GM12878 (cell line): ENCODE results near the gene UMPS. TPM values are rescaled to one million over a fixed set of nuclear protein-coding genes. Genes with fewer than 3 reads are reported as not detected.
A peak's percentile ranks its signal among the peaks of the same experiment; 100 is the strongest.

ENCODE experiments used
- ATAC-seq: fragments of 200-7000 bp; cut with Tn5 transposase; 3 replicates; pipeline ENCODE4 v1.9.1; 2020; ENCODE audit warnings: mild to moderate bottlenecking, moderate library complexity
- BruUV-seq: library from RNA; stranded (reverse); fragments of 400-500 nt; replicated peaks from 2 replicates; lab custom pipeline; 2021; lab: Mats Ljungman, UMichigan
- CTCF ChIA-PET: fragments of 300-600 bp; sonication (Branson Sonifier 250); formaldehyde crosslinking; extraction: SDS; loops from one replicate; lab custom pipeline; 2021; ENCODE audit warnings: inconsistent platforms; lab: Yijun Ruan, JAX
- POLR2A ChIA-PET: fragments of 350-600 bp; formaldehyde crosslinking; extraction: SDS; loops from one replicate; lab custom pipeline; 2021; ENCODE audit warnings: inconsistent platforms; lab: Charles Lee
- RAD21 ChIA-PET: fragments of 300-600 bp; sonication (Branson Sonifier 250); formaldehyde crosslinking; loops from one replicate; lab custom pipeline; 2023; ENCODE audit warnings: antibody characterized with exemption; ENCODE audit not compliant: unreplicated experiment; lab: Charles Lee
- SMC1A ChIA-PET: fragments of 300-600 bp; sonication (Branson Sonifier 250); formaldehyde crosslinking; loops from one replicate; lab custom pipeline; 2023; ENCODE audit not compliant: unreplicated experiment, uncharacterized antibody; lab: Charles Lee
- DNase-seq: peaks from one replicate; pipeline ENCODE4 v3.0.0-alpha.2; 2011; ENCODE audit warnings: low read depth, low spot score
- FAIRE-seq: peaks from 3 replicates; lab custom pipeline; 2011; peaks lifted over from hg19 to GRCh38; lab: Jason Lieb, UNC
- H2AFZ ChIP-seq: 2 replicates; pipeline ENCODE4 v1.6.0; 2011; ENCODE audit warnings: low read depth, low read length, control low read depth; ENCODE audit not compliant: control insufficient read depth
- H3K27ac ChIP-seq: 2 replicates; pipeline ENCODE4 v1.5.1; 2011; ENCODE audit warnings: control low read depth; ENCODE audit not compliant: control insufficient read depth, insufficient read depth
- H3K27me3 ChIP-seq, 2 experiments: replicated peaks in 1 of 2; 2 replicates each; pipeline versions ENCODE4 v1.6.0 to v1.6.1; 2011; ENCODE audit warnings: low read length in 1 of 2; ENCODE audit not compliant: control insufficient read depth in 2 of 2, insufficient read depth in 2 of 2
- H3K36me3 ChIP-seq, 2 experiments: 2 replicates each; pipeline ENCODE4 v1.5.1; 2011; ENCODE audit warnings: low read length in 1 of 2; ENCODE audit not compliant: control insufficient read depth in 2 of 2, insufficient read depth in 2 of 2
- H3K4me1 ChIP-seq: 2 replicates; pipeline ENCODE4 v1.6.1; 2011; ENCODE audit warnings: mild to moderate bottlenecking, low read length, moderate library complexity, mixed read lengths; ENCODE audit not compliant: control insufficient read depth, insufficient read depth
- H3K4me2 ChIP-seq: 2 replicates; pipeline ENCODE4 v1.6.0; 2011; ENCODE audit warnings: control low read depth; ENCODE audit not compliant: control insufficient read depth, insufficient read depth
- H3K4me3 ChIP-seq: fragments of 200-600 bp; sonication (generic); 2 replicates; pipeline ENCODE4 v1.5.1; 2016
- H3K79me2 ChIP-seq: 2 replicates; pipeline ENCODE4 v1.6.0; 2011; ENCODE audit warnings: low read length; ENCODE audit not compliant: control insufficient read depth, insufficient read depth
- H3K9ac ChIP-seq: 2 replicates; pipeline ENCODE4 v1.8.0; 2011; ENCODE audit warnings: low read length, control low read depth, mixed read lengths; ENCODE audit not compliant: control insufficient read depth, insufficient read depth
- H3K9me3 ChIP-seq: replicated peaks from 3 replicates; pipeline ENCODE4 v1.5.1; 2011; ENCODE audit warnings: mild to moderate bottlenecking, low read length; ENCODE audit not compliant: control insufficient read depth, insufficient read depth
- H4K20me1 ChIP-seq: 2 replicates; pipeline ENCODE4 v1.6.0; 2011; ENCODE audit not compliant: control insufficient read depth, insufficient read depth
- BHLHE40 ChIP-seq, 2 experiments: fragments of 450-650 bp in 1 of 2; IDR thresholded peaks; 2 replicates each; pipeline ENCODE4 v1.6.1; 2011 to 2017; ENCODE audit warnings: low read depth in 2 of 2, borderline replicate concordance in 1 of 2, improper control_type of control experiment in 1 of 2, low read length in 1 of 2, mild to moderate bottlenecking in 1 of 2
- CBX3 ChIP-seq: fragments of 200-600 bp; sonication (generic); IDR thresholded peaks from 2 replicates; pipeline ENCODE4 v1.6.1; 2016; ENCODE audit warnings: low read depth, borderline replicate concordance
- EZH2 ChIP-seq: IDR thresholded peaks from 2 replicates; pipeline ENCODE4 v1.6.1; 2012; ENCODE audit warnings: low read depth, mild to moderate bottlenecking, control low read depth, inconsistent platforms, low read length, borderline replicate concordance; ENCODE audit not compliant: control insufficient read depth
- HCFC1 ChIP-seq: fragments of 150-350 bp; IDR thresholded peaks from 2 replicates; pipeline ENCODE4 v1.6.1; 2014; ENCODE audit warnings: low read length
- IKZF1 ChIP-seq: fragments of 450-650 bp; conservative IDR thresholded peaks from 2 replicates; pipeline ENCODE4 v1.6.1; 2017; ENCODE audit warnings: antibody characterized with exemption, mild to moderate bottlenecking
- KAT2A ChIP-seq: conservative IDR thresholded peaks from 2 replicates; pipeline ENCODE4 v1.6.1; 2011; ENCODE audit warnings: low read depth, low read length; ENCODE audit not compliant: control insufficient read depth
- MLLT1 ChIP-seq: fragments of 450-650 bp; IDR thresholded peaks from 2 replicates; pipeline ENCODE4 v1.6.1; 2016; ENCODE audit warnings: mild to moderate bottlenecking
- RAD21 ChIP-seq: IDR thresholded peaks from 2 replicates; pipeline ENCODE4 v1.6.1; 2011; ENCODE audit warnings: mild to moderate bottlenecking, low read depth, low read length, moderate library complexity; ENCODE audit not compliant: insufficient read depth
- RAD51 ChIP-seq: fragments of 450-650 bp; IDR thresholded peaks from 2 replicates; pipeline ENCODE4 v1.6.1; 2016; ENCODE audit warnings: moderate library complexity, mild to moderate bottlenecking, inconsistent platforms
- SMC3 ChIP-seq: IDR thresholded peaks from 2 replicates; pipeline ENCODE4 v1.6.1; 2011; ENCODE audit warnings: low read length, improper control_type of control experiment, borderline replicate concordance
- USF2 ChIP-seq: IDR thresholded peaks from 2 replicates; pipeline ENCODE4 v1.6.1; 2011; ENCODE audit warnings: low read depth, low read length, improper control_type of control experiment, borderline replicate concordance
- WGBS: methylation state at CpG from one replicate; pipeline ENCODE4 v1.1.6; 2016; ENCODE audit warnings: low lambda C conversion rate; ENCODE audit not compliant: insufficient replicate concordance, insufficient coverage; ENCODE audit errors: missing lambda C conversion rate; 5-methylcytosine and 5-hydroxymethylcytosine counted together
- in situ Hi-C: fragments of 300-500 bp; cut with MboI; formaldehyde crosslinking; loops from 9 replicates; pipeline ENCODE4 v1.14.3; 2018; ENCODE audit warnings: mixed read lengths
- intact Hi-C: fragments of 100-400 bp; cut with micrococcal nuclease; formaldehyde crosslinking; loops from one replicate; pipeline ENCODE4 v1.14.2; 2022; ENCODE audit not compliant: unreplicated experiment
- polyA plus RNA-seq, 11 experiments: library from polyadenylated mRNA; depleted of rRNA in 4 of 11; unstranded in 6 of 11; stranded (reverse) in 5 of 11; fragments of >200 nt; fragmentation: Nextera tagmentation in 4 of 11; fragmentation: Illumina TruSeq in 1 of 11; extraction: Ambion mirVana in 4 of 11; extraction: Trizol in 1 of 11; gene quantifications; 1 replicate in 1 of 11; 2 replicates in 10 of 11; pipeline versions ENCODE4 v1.2.1 to v1.2.3, GENCODE V29; 2011 to 2016; ENCODE audit warnings: inconsistent platforms in 2 of 11, missing spikeins in 2 of 11, low read depth in 1 of 11
- total RNA-seq, 4 experiments: library from RNA; depleted of rRNA in 3 of 4; stranded (reverse); fragments of >200 nt in 3 of 4; fragmentation: Illumina TruSeq in 1 of 4; extraction: Trizol in 1 of 4; gene quantifications; 2 replicates each; pipeline versions ENCODE4 v1.2.1 to v1.2.3, GENCODE V29; 2013 to 2021
- TF ChIP-seq, protein P1 (sequence below), 3 experiments: IDR thresholded peaks in 2 of 3; conservative IDR thresholded peaks in 1 of 3; 2 replicates each; pipeline ENCODE4 v1.5.1; 2011; ENCODE audit warnings: low read depth in 3 of 3, low read length in 3 of 3, mild to moderate bottlenecking in 3 of 3, control low read depth in 2 of 3, moderate library complexity in 2 of 3, inconsistent platforms in 1 of 3, mixed read lengths in 1 of 3; ENCODE audit not compliant: control insufficient read depth in 2 of 3, insufficient read depth in 1 of 3; ENCODE audit errors: extremely low read depth in 1 of 3
- TF ChIP-seq, protein P2 (sequence below): IDR thresholded peaks from 2 replicates; pipeline ENCODE4 v1.6.1; 2011; ENCODE audit warnings: borderline replicate concordance, low read depth, mild to moderate bottlenecking, moderate library complexity, mixed read lengths, low read length; ENCODE audit not compliant: insufficient read depth; ENCODE audit errors: extremely low read length

UMPS gene
- total and polyA plus RNA-seq, 10 of the 15 experiments (the other 5 are each of a cell fraction or from before 2014, with no cell fraction given): 30.6 to 82.8 (median 49.5) TPM

DNA sequence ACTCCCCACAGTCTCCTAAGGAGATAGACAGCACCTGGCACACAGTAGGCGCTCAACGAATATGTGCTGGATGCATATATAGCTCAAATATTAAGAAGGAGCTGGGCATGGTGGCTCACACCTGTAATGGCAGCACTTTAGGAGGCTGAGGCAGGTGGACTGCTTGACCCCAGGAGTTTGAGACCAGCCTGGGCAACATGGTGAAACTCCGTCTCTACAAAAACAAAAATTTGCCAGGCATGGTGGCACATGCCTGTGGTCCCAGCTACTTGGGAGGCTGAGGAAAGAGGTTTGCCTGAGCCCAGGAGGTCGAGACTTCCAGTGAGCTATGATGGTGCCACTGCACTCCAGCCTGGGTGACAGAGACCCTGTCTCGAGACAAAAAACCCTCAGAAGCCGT is 37.4 kb downstream of the UMPS start (continued):
- TF ChIP-seq, protein P1, sequence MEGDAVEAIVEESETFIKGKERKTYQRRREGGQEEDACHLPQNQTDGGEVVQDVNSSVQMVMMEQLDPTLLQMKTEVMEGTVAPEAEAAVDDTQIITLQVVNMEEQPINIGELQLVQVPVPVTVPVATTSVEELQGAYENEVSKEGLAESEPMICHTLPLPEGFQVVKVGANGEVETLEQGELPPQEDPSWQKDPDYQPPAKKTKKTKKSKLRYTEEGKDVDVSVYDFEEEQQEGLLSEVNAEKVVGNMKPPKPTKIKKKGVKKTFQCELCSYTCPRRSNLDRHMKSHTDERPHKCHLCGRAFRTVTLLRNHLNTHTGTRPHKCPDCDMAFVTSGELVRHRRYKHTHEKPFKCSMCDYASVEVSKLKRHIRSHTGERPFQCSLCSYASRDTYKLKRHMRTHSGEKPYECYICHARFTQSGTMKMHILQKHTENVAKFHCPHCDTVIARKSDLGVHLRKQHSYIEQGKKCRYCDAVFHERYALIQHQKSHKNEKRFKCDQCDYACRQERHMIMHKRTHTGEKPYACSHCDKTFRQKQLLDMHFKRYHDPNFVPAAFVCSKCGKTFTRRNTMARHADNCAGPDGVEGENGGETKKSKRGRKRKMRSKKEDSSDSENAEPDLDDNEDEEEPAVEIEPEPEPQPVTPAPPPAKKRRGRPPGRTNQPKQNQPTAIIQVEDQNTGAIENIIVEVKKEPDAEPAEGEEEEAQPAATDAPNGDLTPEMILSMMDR (IDR thresholded peaks at IDR 0.05 in 2 of 3, conservative IDR thresholded peaks at IDR 0.05 in 1 of 3; ENCODE audit: control insufficient read depth in 2 of 3, extremely low read depth in 1 of 3, insufficient read depth in 1 of 3, low read depth in 3 of 3, low read length in 3 of 3): no peak
- no peak for TF ChIP-seq CBX3

- Histone ChIP-seq H3K4me2 (no peak overlapping the region), H4K20me1 (no peaks in the 10 kb centered on the region), H2AFZ (no peak overlapping the region), H3K9ac (no peak overlapping the region), H3K4me3 (no peak overlapping the region), H3K27me3 (no peaks in the 10 kb centered on the region; a peak in 2 of 4 replicates), H3K4me1 (peaks cover 27% of the 10 kb centered on the region), H3K79me2 (no peaks in the 10 kb centered on the region), H3K27ac (no peak overlapping the region), H3K36me3 (no peaks in the 10 kb centered on the region), H3K9me3 (no peaks in the 10 kb centered on the region)
- no TSS peak for BruUV-seq
- no peak for DNase-seq
- ChIA-PET SMC1A (interaction anchor here (0.7 to 6.8 kb wide), 17 partner anchors 8 to 818 kb away, joined by 3 to 88 read pairs (median 5); no protein-coding TSS in a partner anchor), CTCF (interaction anchor here (0.7 to 14.8 kb wide), 20 partner anchors 8 to 817 kb away, joined by 3 to 551 read pairs (median 4); no protein-coding TSS in a partner anchor), RAD21 (interaction anchor here (1.0 to 5.3 kb wide), 12 partner anchors 7 to 135 kb away, joined by 3 to 54 read pairs (median 6); no protein-coding TSS in a partner anchor), POLR2A (no interaction called here)
- in situ Hi-C loops: no loop called here
- FAIRE-seq: peak; percentile 71
- ATAC-seq: peak; percentile 93
- WGBS: 21% methylated on average over 7 of the region's 7 CpGs
- intact Hi-C loops: loop anchor here (1.0 kb wide), 1 partner anchor 132 kb away; no protein-coding TSS in a partner anchor
- no peak for TF ChIP-seq KAT2A
- peak; percentile 65; the same call in 1 of the 2 replicates for TF ChIP-seq RAD51
- TF ChIP-seq, protein P2, sequence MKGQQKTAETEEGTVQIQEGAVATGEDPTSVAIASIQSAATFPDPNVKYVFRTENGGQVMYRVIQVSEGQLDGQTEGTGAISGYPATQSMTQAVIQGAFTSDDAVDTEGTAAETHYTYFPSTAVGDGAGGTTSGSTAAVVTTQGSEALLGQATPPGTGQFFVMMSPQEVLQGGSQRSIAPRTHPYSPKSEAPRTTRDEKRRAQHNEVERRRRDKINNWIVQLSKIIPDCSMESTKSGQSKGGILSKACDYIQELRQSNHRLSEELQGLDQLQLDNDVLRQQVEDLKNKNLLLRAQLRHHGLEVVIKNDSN: peak; percentile 65
- peak in 1 of 2 experiments; percentile 23; a peak in 1 of 4 replicates for TF ChIP-seq BHLHE40 (IDR thresholded peaks at IDR 0.05; ENCODE audit: borderline replicate concordance in 1 of 2, low read depth in 2 of 2, low read length in 1 of 2)
- no peak for TF ChIP-seq HCFC1
- no peak for TF ChIP-seq CBX3
- TF ChIP-seq USF2: peak; percentile 25; the same call in 1 of the 2 replicates
- peak; percentile 67; the same call in 1 of the 2 replicates for TF ChIP-seq SMC3
- peak; percentile 15; the same call in 1 of the 2 replicates for TF ChIP-seq IKZF1
- TF ChIP-seq EZH2: no peak
- peak; percentile 53 for TF ChIP-seq RAD21
- no peak for TF ChIP-seq MLLT1
Measured at GRCh38 chr3:124768812-124769211, 38.6 kb downstream of the UMPS start.
